PFSK-1 (cell line): ENCODE results near the gene NPY2R.

Experiments used
- FOXP2 ChIP-seq: optimal IDR thresholded peaks from 2 replicates; pipeline ENCODE3; 2011; ENCODE audit warnings: borderline replicate concordance, control low read depth, inconsistent platforms; ENCODE audit not compliant: insufficient read depth; ENCODE audit errors: extremely low read length, extremely low read depth
- POLR2AphosphoS5 ChIP-seq: IDR thresholded peaks from 2 replicates; pipeline ENCODE4 v1.6.1; 2012; ENCODE audit warnings: low read depth, mild to moderate bottlenecking, control low read depth, low read length, moderate library complexity
- SIN3A ChIP-seq: IDR thresholded peaks from 2 replicates; pipeline ENCODE4 v1.6.1; 2012; ENCODE audit warnings: mild to moderate bottlenecking, low read length, moderate library complexity, borderline replicate concordance; ENCODE audit not compliant: insufficient read depth
- TAF1 ChIP-seq: IDR thresholded peaks from 2 replicates; pipeline ENCODE4 v1.6.1; 2012; ENCODE audit warnings: low read length, control low read depth, borderline replicate concordance; ENCODE audit not compliant: insufficient read depth
- TF ChIP-seq, protein P1 (sequence below), 2 experiments: IDR thresholded peaks; 2 replicates each; pipeline versions ENCODE4 v1.6.1 to v1.8.0; 2011 to 2012; ENCODE audit warnings: low read depth in 2 of 2, low read length in 2 of 2, control low read depth in 1 of 2, inconsistent platforms in 1 of 2, mild to moderate bottlenecking in 1 of 2, moderate library complexity in 1 of 2; ENCODE audit not compliant: insufficient read depth in 1 of 2

The NPY2R gene

GRCh38 chr4:155174668-155175067 lies 33.8 kb upstream of the NPY2R start:
- TF ChIP-seq TAF1 (no peak), FOXP2 (no peak), POLR2AphosphoS5 (no peak), SIN3A (no peak)
- TF ChIP-seq, protein P1, sequence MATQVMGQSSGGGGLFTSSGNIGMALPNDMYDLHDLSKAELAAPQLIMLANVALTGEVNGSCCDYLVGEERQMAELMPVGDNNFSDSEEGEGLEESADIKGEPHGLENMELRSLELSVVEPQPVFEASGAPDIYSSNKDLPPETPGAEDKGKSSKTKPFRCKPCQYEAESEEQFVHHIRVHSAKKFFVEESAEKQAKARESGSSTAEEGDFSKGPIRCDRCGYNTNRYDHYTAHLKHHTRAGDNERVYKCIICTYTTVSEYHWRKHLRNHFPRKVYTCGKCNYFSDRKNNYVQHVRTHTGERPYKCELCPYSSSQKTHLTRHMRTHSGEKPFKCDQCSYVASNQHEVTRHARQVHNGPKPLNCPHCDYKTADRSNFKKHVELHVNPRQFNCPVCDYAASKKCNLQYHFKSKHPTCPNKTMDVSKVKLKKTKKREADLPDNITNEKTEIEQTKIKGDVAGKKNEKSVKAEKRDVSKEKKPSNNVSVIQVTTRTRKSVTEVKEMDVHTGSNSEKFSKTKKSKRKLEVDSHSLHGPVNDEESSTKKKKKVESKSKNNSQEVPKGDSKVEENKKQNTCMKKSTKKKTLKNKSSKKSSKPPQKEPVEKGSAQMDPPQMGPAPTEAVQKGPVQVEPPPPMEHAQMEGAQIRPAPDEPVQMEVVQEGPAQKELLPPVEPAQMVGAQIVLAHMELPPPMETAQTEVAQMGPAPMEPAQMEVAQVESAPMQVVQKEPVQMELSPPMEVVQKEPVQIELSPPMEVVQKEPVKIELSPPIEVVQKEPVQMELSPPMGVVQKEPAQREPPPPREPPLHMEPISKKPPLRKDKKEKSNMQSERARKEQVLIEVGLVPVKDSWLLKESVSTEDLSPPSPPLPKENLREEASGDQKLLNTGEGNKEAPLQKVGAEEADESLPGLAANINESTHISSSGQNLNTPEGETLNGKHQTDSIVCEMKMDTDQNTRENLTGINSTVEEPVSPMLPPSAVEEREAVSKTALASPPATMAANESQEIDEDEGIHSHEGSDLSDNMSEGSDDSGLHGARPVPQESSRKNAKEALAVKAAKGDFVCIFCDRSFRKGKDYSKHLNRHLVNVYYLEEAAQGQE (IDR thresholded peaks at IDR 0.05; ENCODE audit: insufficient read depth in 1 of 2, low read depth in 2 of 2, low read length in 2 of 2), result no peak

- TF ChIP-seq, protein P1 (IDR thresholded peaks at IDR 0.05; ENCODE audit: insufficient read depth in 1 of 2, low read depth in 2 of 2, low read length in 2 of 2), result no peak
- TF ChIP-seq FOXP2 (no peak), SIN3A (no peak), TAF1 (no peak), POLR2AphosphoS5 (no peak)
These were observed 29.2 kb upstream of the NPY2R start for GRCh38 chr4:155179216-155179615.

DNA sequence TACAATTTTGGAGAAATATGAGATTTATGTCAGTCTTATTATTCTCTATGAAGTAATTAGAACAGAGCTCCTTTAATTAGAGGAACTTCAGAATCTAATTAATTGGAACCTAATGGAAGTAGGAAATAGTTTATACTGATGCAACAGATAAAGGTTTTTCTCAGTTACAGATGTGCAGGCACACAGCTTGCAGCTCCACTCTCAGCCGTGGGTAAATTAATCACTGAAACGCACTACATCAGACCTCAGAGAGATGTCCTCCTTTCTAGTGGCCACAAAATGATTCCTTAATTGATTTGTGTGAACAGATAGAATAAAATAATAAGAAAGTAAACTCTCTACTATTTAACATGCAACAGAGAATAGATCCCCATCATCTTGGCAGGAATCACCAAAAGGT lies 21.5 kb upstream of the NPY2R start:
- TF ChIP-seq TAF1 (no peak), SIN3A (no peak), POLR2AphosphoS5 (no peak), FOXP2 (no peak)
- TF ChIP-seq, protein P1 (IDR thresholded peaks at IDR 0.05; ENCODE audit: insufficient read depth in 1 of 2, low read depth in 2 of 2, low read length in 2 of 2), result no peak

DNA sequence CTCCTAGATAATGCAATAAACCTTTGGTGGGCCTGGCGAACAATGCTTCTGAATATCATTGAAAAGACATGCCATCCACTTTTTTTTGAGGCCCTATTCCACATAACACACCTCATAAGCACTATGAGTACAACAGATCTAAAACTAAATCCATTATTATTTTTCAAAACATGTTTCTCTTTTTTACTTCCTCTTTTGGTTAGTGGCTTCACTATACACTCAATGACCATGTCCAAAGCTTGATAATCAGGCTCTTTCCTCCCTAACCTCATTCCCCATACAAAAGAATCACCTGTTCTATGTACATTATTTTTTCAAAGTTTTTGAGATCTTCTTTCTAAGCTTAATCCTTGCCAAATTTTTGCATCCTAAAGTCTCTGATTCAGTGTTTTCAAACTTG lies 20.4 kb upstream of the NPY2R start:
- TF ChIP-seq SIN3A, result no peak
- TF ChIP-seq FOXP2, result no peak
- TF ChIP-seq TAF1, result no peak
- TF ChIP-seq, protein P1 (IDR thresholded peaks at IDR 0.05; ENCODE audit: insufficient read depth in 1 of 2, low read depth in 2 of 2, low read length in 2 of 2), result no peak
- no peak for TF ChIP-seq POLR2AphosphoS5

DNA sequence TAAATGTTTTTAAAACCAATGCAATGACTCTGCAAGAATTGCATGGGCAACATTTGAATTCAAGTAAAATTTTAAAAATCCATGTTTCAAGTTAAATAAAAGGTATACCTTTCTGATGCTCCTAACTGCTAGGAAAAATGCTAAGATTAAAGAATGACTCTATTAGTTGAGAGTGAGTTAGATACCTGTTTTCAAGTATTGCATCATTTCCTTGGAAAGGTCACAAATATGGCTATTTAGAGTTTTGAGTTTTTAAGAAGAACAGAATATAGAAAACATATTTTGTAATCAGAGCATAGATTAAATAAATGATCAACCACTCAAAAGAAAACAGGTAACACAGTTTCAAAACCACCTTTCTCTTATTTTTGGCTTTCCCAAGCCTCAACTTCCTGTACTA lies 18.3 kb upstream of the NPY2R start:
- TF ChIP-seq POLR2AphosphoS5, result no peak
